GM19467 (cell line): ENCODE measurements around the gene BCL2A1.
"Not testable (repeated sequence)": the region's sequence is repeated elsewhere in the genome, so short reads cannot be mapped to it uniquely, and the experiment has no call there.

ENCODE experiments used
- ATAC-seq: cut with Tn5 transposase; IDR thresholded peaks from one replicate; pipeline ENCODE4 v1.9.1; 2021; ENCODE audit warnings: mild to moderate bottlenecking, moderate library complexity; ENCODE audit not compliant: unreplicated experiment

The BCL2A1 gene

GRCh38 chr15:79926116-79926515 is 44.9 kb downstream of the BCL2A1 start:
- not testable (repeated sequence) for ATAC-seq

- ATAC-seq: no peak
Measured at GRCh38 chr15:79924379-79924778, 46.6 kb downstream of the BCL2A1 start.

- peak; percentile 93 for ATAC-seq
Measured at GRCh38 chr15:79923515-79924169, 47.4 kb downstream of the BCL2A1 start.

GRCh38 chr15:79923079-79923514 is 47.9 kb downstream of the BCL2A1 start:
- peak; percentile 39 for ATAC-seq

- ATAC-seq: no peak
Measured at GRCh38 chr15:79922512-79923078, 48.4 kb downstream of the BCL2A1 start.

- no peak for ATAC-seq
Measured at GRCh38 chr15:79919749-79920511, 51.1 kb downstream of the BCL2A1 start.

- ATAC-seq: no peak
Measured at GRCh38 chr15:79919090-79919748, 51.8 kb downstream of the BCL2A1 start.

- ATAC-seq: no peak
Measured at GRCh38 chr15:79918278-79918677, 52.7 kb downstream of the BCL2A1 start.

GRCh38 chr15:79916502-79917132 is 54.4 kb downstream of the BCL2A1 start:
- no peak for ATAC-seq

GRCh38 chr15:79915776-79916501 is 55.1 kb downstream of the BCL2A1 start:
- ATAC-seq: not testable (repeated sequence)

- no peak for ATAC-seq
Measured at GRCh38 chr15:79914728-79915127, 56.3 kb downstream of the BCL2A1 start.
